ENCODE measurements around the gene INPP5D.
"Not testable (repeated sequence)": the region's sequence is repeated elsewhere in the genome, so short reads cannot be mapped to it uniquely, and the experiment has no call there.

Gene INPP5D

DNA sequence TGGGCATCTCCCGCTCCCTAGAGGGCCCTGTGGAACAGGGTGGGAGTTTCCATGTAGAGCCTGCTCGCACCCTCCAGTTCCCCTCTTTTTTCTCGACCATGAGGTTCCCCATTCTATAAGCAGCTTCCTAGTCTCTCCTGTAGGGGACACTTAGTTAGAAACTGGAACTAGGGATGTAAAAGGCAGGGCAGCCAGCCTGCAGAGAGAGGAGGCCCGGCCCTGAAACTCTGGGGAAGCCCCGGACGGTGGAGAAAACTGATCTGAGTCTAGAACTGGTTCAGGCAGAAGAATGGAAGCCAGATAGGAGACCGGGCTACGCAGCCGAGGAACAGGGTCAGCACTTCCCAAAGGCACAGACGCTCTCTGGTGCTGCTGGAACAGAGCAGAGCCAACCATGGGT lies 139.7 kb downstream of the INPP5D start:
- H3K36me3 ChIP-seq (ENCODE audit: control insufficient read depth, insufficient read depth, low read length): peaks cover 6% of the 10 kb centered on the region
- no peak overlapping the region for H3K4me3 ChIP-seq (ENCODE audit: low read length)
- no peak overlapping the region for H3K27ac ChIP-seq (ENCODE audit: low read depth, low read length)
- H3K4me1 ChIP-seq (ENCODE audit: control insufficient read depth, insufficient read depth, low read length): no peaks in the 10 kb centered on the region
- H3K9ac ChIP-seq (ENCODE audit: low read length): no peak overlapping the region
- no peaks in the 10 kb centered on the region for H3K27me3 ChIP-seq (ENCODE audit: control insufficient read depth, insufficient read depth, low read length)

DNA sequence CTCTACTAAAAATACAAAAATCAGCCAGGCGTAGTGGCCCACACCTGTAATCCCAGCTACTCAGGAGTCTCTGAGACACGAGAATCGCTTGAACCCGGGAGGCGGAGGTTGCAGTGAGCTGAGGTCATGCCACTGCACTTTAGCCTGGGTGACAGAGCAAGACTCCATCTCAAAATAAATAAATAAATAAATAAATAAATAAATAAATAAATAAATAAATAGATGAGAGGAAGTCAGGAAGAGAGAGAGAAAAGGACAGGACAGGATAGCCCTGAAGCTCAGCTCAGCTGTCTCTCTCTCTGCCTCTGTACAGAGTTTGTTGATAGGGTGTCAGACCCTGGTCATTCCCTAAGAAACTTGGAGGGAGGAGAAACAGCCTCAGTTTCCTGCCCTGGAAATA lies 140.6 kb downstream of the INPP5D start:
- not testable (repeated sequence) for H3K27me3 ChIP-seq (ENCODE audit: control insufficient read depth, insufficient read depth, low read length); H3K4me3 ChIP-seq (ENCODE audit: low read length); H3K36me3 ChIP-seq (ENCODE audit: control insufficient read depth, insufficient read depth, low read length); H3K4me1 ChIP-seq (ENCODE audit: control insufficient read depth, insufficient read depth, low read length); H3K27ac ChIP-seq (ENCODE audit: low read depth, low read length); H3K9ac ChIP-seq (ENCODE audit: low read length)

DNA sequence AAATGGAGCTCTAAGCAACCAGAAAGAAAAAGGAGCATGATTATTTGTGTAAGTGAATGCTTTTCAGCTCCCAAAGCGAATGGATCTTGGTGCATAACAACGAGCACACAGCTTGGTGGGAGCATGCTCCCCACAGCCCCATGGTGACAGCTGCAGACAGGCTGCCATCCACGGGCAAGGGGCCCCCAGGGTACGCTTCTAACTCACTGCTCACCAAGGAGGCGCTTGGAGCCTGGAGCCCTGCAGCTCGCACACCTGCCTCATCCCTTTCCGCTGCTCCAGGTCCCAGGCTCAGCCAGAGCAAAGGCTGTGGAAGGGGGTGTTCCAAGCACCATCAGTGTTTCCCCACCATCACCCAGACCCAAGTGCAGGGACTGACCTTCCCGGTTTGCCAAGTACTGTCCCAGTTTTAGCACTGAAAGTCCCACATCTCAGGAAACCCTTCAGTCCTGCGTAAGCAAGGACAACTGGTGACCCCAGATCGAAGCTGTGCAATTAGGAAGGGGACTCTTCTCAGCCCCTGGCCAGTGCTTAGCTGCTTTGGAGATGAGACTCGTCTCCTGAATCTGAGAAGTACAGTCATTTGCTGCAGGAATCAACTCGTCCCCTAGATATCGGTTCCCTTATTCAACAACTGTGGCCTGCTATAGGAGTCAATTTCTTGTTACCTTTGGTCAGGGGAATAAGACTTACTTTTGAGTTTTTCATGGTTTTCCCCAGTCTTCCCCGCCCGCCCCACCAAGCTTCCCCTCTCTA lies 141.3 kb downstream of the INPP5D start:
- no peak overlapping the region for H3K4me3 ChIP-seq (ENCODE audit: low read length)
- H3K9ac ChIP-seq (ENCODE audit: low read length): no peak overlapping the region
- H3K36me3 ChIP-seq (ENCODE audit: control insufficient read depth, insufficient read depth, low read length): peaks cover 6% of the 10 kb centered on the region
- no peak overlapping the region for H3K27ac ChIP-seq (ENCODE audit: low read depth, low read length)
- H3K27me3 ChIP-seq (ENCODE audit: control insufficient read depth, insufficient read depth, low read length): no peaks in the 10 kb centered on the region
- no peaks in the 10 kb centered on the region for H3K4me1 ChIP-seq (ENCODE audit: control insufficient read depth, insufficient read depth, low read length)

DNA sequence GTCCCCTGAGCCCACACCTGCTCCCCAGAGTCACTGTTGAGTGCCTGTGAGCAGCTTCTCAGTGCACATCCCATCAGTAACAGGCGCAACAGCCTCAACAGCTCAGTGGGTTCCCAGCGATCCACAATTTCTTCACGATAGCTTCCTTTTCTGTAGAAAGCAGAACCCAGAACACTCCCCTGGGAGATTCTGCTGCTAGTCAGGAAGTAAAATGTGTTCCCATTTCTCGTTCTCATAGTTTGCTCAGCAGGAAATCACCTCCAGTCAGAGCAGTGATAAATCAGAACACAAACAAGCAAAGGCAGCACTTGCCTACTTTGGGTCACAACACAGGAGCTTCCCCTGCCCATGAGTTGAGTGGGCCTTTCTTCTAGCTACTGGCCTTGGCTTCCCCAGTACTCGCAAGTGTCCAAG lies 142.4 kb downstream of the INPP5D start:
- no peaks in the 10 kb centered on the region for H3K27me3 ChIP-seq (ENCODE audit: control insufficient read depth, insufficient read depth, low read length)
- peaks cover 2% of the 10 kb centered on the region for H3K36me3 ChIP-seq (ENCODE audit: control insufficient read depth, insufficient read depth, low read length)
- H3K27ac ChIP-seq (ENCODE audit: low read depth, low read length): no peak overlapping the region
- H3K9ac ChIP-seq (ENCODE audit: low read length): no peak overlapping the region
- no peak overlapping the region for H3K4me3 ChIP-seq (ENCODE audit: low read length)
- H3K4me1 ChIP-seq (ENCODE audit: control insufficient read depth, insufficient read depth, low read length): no peaks in the 10 kb centered on the region

DNA sequence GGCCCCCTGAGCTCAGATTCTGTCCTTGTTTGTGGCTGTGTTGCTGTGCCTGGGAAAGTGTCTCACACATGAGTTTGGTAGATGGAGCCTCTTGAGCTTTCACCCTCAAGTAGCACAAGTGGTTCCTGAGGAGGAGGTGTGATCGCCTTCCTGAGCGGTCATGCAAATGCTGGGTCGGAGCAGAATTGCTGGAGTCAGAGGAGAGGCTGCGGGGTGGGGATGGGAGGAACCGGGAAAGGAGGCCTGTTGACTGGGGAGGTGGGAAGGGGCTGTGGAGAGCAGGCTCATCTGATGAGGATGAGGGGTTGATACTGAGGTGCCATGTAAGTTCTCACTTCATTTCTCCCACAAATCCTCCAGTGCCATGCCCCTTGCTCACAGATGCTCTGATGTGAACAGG lies 142.9 kb downstream of the INPP5D start:
- no peaks in the 10 kb centered on the region for H3K4me1 ChIP-seq (ENCODE audit: control insufficient read depth, insufficient read depth, low read length)
- H3K27ac ChIP-seq (ENCODE audit: low read depth, low read length): no peak overlapping the region
- H3K27me3 ChIP-seq (ENCODE audit: control insufficient read depth, insufficient read depth, low read length): no peaks in the 10 kb centered on the region
- H3K36me3 ChIP-seq (ENCODE audit: control insufficient read depth, insufficient read depth, low read length): peaks cover 2% of the 10 kb centered on the region
- H3K9ac ChIP-seq (ENCODE audit: low read length): no peak overlapping the region
- H3K4me3 ChIP-seq (ENCODE audit: low read length): no peak overlapping the region

DNA sequence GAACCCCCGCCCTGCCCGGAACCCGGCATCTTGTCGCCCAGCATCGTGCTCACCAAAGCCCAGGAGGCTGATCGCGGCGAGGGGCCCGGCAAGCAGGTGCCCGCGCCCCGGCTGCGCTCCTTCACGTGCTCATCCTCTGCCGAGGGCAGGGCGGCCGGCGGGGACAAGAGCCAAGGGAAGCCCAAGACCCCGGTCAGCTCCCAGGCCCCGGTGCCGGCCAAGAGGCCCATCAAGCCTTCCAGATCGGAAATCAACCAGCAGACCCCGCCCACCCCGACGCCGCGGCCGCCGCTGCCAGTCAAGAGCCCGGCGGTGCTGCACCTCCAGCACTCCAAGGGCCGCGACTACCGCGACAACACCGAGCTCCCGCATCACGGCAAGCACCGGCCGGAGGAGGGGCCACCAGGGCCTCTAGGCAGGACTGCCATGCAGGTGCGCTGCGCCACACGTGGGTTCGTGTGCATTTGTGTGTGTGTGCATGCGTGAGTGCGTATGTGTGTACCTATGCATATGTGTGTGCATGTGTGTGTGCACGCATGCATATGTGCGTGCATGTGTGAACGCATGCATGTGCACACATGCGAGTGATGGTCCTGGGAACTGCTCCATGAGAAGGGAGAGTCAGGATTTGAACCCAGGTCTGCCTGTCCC lies 144.3 kb downstream of the INPP5D start:
- no peaks in the 10 kb centered on the region for H3K27me3 ChIP-seq (ENCODE audit: control insufficient read depth, insufficient read depth, low read length)
- no peak overlapping the region for H3K9ac ChIP-seq (ENCODE audit: low read length)
- H3K4me3 ChIP-seq (ENCODE audit: low read length): no peak overlapping the region
- H3K4me1 ChIP-seq (ENCODE audit: control insufficient read depth, insufficient read depth, low read length): no peaks in the 10 kb centered on the region
- peaks cover 2% of the 10 kb centered on the region for H3K36me3 ChIP-seq (ENCODE audit: control insufficient read depth, insufficient read depth, low read length)
- no peak overlapping the region for H3K27ac ChIP-seq (ENCODE audit: low read depth, low read length)

DNA sequence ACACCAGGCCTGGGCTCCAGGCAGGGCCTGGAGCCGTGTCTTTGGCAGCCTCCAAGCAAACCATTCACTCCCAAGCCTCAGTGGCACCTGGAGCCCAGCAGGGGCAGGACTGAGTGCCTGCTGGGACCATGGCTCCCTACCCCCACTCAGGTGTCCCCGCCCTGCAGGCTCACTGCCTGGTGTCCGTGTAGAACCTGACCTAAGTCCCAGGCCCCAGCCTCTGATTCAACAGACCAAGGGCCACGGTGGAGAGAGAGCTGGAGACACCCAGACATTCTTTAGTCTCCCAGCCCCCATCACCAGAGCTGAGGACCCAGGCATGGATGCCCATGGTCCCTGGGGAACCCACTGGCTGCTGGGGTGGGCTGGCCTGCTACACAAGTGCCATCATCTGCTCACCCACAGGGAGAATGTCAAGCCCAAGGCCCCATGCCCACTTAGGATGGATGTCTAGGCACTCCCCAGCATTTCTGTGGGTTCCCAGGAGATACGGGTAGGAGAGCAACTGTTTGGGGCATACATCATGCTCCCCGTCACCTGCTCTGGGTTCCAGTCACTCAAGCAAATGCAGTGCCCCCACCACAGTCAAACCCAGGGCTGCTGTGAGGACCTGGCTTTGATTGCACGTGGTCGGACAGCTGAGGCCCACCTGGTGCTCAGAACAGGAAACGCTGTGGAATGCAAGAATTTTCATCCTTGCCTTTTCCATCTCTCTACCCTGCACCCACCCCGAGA lies 148.4 kb downstream of the INPP5D start:
- H3K27me3 ChIP-seq (ENCODE audit: control insufficient read depth, insufficient read depth, low read length): no peaks in the 10 kb centered on the region

DNA sequence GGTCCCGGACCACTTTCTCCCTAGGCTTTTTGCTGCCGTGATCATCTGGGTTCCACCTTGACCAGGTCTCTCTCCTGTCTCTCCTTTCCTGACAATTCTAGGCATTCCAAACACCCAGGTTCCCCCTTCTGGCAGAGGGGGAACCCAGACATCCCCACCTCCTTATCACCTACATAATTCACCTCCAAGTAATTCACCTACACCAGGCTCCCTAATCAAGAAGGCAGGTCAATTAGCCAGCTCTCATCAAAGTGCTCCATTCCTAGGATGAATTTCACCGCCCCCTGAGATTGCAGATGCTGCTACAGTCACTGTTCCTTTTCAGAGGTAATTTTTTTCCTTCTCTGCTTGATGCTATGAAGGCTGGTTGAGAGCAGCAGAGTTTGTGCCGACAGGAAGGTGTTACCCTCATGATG lies 149.0 kb downstream of the INPP5D start:
- no peak overlapping the region for H3K27ac ChIP-seq (ENCODE audit: low read depth, low read length)
- no peaks in the 10 kb centered on the region for H3K36me3 ChIP-seq (ENCODE audit: control insufficient read depth, insufficient read depth, low read length)
- H3K27me3 ChIP-seq (ENCODE audit: control insufficient read depth, insufficient read depth, low read length): no peaks in the 10 kb centered on the region
- no peak overlapping the region for H3K9ac ChIP-seq (ENCODE audit: low read length)
- peaks cover 3% of the 10 kb centered on the region for H3K4me1 ChIP-seq (ENCODE audit: control insufficient read depth, insufficient read depth, low read length)
- no peak overlapping the region for H3K4me3 ChIP-seq (ENCODE audit: low read length)

More for the DNA sequence above, 148.4 kb downstream of the INPP5D start:
- no peak overlapping the region for H3K9ac ChIP-seq (ENCODE audit: low read length)
- peaks cover 3% of the 10 kb centered on the region for H3K4me1 ChIP-seq (ENCODE audit: control insufficient read depth, insufficient read depth, low read length)
- no peaks in the 10 kb centered on the region for H3K36me3 ChIP-seq (ENCODE audit: control insufficient read depth, insufficient read depth, low read length)
- no peak overlapping the region for H3K27ac ChIP-seq (ENCODE audit: low read depth, low read length)
- no peak overlapping the region for H3K4me3 ChIP-seq (ENCODE audit: low read length)

DNA sequence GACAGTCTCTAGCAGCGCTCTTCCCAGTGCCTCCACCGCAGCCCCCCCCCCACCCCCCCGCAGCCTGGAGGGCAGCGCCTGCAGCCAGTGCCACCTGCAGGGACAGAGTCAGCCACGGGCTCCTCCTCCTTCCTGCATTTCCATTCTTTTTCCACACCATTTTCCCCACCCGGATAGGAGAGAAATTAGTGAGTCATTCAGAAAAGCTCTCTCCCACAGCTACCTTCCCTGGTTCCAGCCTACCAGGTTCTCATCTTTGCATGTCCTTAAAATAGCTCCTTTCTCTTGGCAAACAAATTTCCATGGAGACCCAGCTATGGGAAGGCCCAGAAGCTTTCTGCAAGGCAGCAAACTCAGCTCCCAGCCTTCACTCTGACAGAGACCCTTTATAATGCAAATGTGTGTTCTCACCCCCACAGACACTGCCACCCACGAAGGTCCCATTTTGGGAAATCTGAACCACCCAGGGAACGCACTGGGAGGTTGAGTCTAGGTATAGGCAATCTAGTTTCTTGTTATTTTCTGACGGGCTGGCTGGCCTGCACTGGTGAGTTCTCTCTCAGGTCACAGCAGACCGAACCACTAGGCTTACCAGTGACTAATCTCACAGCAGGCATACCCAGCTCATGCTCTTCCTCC lies 149.5 kb downstream of the INPP5D start:
- Histone ChIP-seq H3K4me3 (ENCODE audit: low read length) (no peak overlapping the region), H3K27me3 (ENCODE audit: control insufficient read depth, insufficient read depth, low read length) (no peaks in the 10 kb centered on the region), H3K4me1 (ENCODE audit: control insufficient read depth, insufficient read depth, low read length) (peaks cover 3% of the 10 kb centered on the region), H3K27ac (ENCODE audit: low read depth, low read length) (no peak overlapping the region), H3K36me3 (ENCODE audit: control insufficient read depth, insufficient read depth, low read length) (no peaks in the 10 kb centered on the region), H3K9ac (ENCODE audit: low read length) (no peak overlapping the region)

DNA sequence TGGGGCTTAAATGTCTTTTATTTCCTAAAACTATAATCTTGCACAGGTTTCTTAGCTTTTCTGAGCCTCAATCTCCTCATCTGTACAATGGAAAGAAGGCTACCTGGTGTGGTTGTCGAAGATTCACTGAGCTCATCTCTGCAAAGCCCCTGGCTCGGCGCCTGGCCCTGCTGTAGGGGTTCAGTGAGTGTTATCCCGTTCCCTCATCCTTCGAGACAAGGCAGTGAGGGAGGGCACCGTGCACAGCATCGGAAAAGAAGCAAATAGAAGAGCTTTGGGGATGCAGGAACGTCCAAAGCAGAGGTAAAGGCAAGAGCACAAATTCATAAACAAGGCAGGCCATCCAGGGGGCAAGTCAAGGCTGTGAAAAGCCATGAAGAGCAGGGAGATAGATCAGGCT lies 150.1 kb downstream of the INPP5D start:
- Histone ChIP-seq H3K27ac (ENCODE audit: low read depth, low read length) (no peak overlapping the region), H3K4me1 (ENCODE audit: control insufficient read depth, insufficient read depth, low read length) (peaks cover 3% of the 10 kb centered on the region), H3K27me3 (ENCODE audit: control insufficient read depth, insufficient read depth, low read length) (no peaks in the 10 kb centered on the region), H3K9ac (ENCODE audit: low read length) (no peak overlapping the region), H3K36me3 (ENCODE audit: control insufficient read depth, insufficient read depth, low read length) (no peaks in the 10 kb centered on the region), H3K4me3 (ENCODE audit: low read length) (no peak overlapping the region)

DNA sequence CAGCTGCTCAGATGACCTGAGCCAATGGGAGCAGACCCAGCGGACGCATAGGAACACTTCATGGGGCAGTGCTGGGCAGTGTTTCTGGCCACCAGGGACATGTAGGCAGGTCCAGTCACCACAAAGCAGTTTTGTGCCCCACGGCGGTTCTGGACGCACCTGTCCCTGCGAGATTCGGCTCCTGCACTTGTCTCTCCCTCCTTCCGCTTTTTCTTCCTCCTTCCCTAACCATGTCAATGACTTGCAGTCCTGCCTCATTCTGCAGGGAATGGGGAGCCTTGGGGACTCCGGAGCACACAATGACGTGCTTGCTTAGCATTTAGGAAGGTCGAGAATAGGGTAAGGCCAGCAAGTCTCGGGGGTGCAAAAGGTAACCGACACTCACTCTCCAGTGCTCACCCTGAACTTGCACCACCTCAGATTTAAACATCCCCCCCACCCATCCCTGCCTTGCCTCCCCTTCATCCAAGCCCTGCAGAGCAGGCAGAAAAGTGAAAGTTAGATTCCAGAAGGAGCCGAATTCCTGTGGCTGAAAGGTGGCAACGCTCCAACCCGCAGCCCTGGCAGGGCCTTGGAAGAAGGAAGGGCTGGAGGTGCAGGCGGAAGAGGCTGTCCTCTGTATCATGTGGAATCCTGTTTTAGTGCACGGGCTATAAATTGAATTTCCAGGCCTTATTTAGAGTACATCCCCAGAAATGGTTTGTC lies 150.9 kb downstream of the INPP5D start:
- H3K9ac ChIP-seq (ENCODE audit: low read length): no peak overlapping the region

DNA sequence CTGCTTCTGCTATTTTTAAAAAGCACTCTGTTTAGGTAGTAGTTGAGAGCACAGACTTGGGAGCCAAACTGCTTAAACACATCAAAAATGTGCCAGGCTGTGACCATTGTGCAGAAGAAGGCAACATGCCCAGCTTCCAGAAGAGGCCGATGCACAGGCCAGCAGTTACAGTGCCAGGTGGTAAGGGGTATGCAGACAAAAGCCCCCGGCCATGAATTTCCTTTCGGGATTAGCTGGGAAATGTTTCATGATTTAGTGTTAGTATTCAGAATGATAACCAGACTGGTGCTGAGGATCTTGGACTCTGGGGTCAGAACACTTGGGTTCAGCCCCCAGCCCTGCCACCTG lies 151.4 kb downstream of the INPP5D start:
- Histone ChIP-seq H3K36me3 (ENCODE audit: control insufficient read depth, insufficient read depth, low read length) (no peaks in the 10 kb centered on the region), H3K4me3 (ENCODE audit: low read length) (no peak overlapping the region), H3K27me3 (ENCODE audit: control insufficient read depth, insufficient read depth, low read length) (no peaks in the 10 kb centered on the region), H3K4me1 (ENCODE audit: control insufficient read depth, insufficient read depth, low read length) (peaks cover 3% of the 10 kb centered on the region), H3K27ac (ENCODE audit: low read depth, low read length) (no peak overlapping the region), H3K9ac (ENCODE audit: low read length) (no peak overlapping the region)

More for the DNA sequence above, 150.9 kb downstream of the INPP5D start:
- Histone ChIP-seq H3K4me1 (ENCODE audit: control insufficient read depth, insufficient read depth, low read length) (peaks cover 3% of the 10 kb centered on the region), H3K27me3 (ENCODE audit: control insufficient read depth, insufficient read depth, low read length) (no peaks in the 10 kb centered on the region), H3K36me3 (ENCODE audit: control insufficient read depth, insufficient read depth, low read length) (no peaks in the 10 kb centered on the region), H3K4me3 (ENCODE audit: low read length) (no peak overlapping the region), H3K27ac (ENCODE audit: low read depth, low read length) (no peak overlapping the region)

Measured in rectal smooth muscle tissue (tissue), 1 donor.